ENCODE results near the gene GMPPA.

The GMPPA gene

DNA sequence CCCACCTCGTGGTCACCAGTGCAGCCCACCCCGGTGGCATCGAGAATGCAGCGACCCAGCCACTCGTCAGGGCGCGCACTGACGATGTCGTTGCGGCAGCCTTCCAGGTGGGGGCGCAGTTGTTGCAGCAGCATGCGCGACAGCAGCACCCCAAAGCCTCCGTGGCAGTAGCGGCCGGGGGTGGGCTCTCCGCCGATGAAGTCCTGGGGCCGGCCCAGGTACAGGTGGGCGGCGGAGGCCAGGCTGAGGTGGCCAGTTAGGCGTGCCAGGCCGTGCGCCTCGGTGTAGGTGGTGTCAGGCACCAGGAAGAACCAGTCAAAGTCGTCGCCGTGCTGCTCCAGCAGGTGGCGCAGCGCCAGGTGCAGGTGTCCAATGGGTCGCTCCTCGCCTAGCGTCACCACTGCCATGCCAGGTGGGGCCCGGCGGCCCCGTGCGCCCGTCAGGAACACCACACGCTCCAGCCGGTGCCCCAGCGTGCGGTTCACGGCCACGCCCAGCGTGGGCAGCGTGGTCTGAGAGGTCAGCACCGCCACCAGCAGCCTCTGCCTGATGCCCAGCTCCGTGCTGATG lies 43.0 kb downstream of the GMPPA start:
- H3K4me3 ChIP-seq (ENCODE audit: low read depth, low read length) = peak overlapping the region; percentile 63
- peak; percentile 67 for DNase-seq (ENCODE audit: low read depth)
- TF ChIP-seq, protein P1, sequence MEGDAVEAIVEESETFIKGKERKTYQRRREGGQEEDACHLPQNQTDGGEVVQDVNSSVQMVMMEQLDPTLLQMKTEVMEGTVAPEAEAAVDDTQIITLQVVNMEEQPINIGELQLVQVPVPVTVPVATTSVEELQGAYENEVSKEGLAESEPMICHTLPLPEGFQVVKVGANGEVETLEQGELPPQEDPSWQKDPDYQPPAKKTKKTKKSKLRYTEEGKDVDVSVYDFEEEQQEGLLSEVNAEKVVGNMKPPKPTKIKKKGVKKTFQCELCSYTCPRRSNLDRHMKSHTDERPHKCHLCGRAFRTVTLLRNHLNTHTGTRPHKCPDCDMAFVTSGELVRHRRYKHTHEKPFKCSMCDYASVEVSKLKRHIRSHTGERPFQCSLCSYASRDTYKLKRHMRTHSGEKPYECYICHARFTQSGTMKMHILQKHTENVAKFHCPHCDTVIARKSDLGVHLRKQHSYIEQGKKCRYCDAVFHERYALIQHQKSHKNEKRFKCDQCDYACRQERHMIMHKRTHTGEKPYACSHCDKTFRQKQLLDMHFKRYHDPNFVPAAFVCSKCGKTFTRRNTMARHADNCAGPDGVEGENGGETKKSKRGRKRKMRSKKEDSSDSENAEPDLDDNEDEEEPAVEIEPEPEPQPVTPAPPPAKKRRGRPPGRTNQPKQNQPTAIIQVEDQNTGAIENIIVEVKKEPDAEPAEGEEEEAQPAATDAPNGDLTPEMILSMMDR (IDR thresholded peaks at IDR 0.05; ENCODE audit: control insufficient read depth, extremely low read depth, insufficient read depth) = peak; percentile 81

DNA sequence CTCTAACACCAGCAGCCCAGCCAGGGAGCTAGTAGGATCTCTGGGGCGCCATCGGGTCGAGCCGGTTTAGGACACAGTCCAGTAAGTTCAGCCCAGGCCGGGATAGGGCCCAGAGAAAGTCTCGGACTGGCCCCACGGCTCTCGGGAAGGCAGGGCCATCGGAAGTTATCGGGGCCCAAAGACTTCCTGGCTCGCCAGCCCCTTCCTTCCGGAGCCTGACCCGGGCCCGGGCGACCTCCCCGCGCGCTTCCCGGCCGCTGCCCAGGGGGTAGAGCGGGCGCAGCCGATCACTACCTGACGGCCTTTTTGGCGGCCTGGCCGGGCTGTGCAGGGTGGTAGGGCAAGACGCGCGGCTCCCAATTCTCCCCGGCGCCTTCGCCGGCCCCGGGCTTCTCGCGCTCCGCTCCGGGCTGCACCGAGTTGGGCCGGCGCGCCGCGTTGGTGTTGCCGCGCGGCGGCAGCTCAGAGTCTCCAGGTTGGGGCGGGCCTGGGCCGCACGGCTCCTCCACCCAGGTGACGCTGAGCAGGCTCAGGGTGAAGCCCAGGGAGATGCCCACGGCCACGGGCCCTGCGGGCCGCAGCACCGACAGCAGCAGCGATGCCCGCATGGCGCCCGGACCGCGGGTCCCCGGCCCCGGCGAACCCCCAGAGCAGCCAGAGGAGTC lies 44.4 kb downstream of the GMPPA start:
- TF ChIP-seq, protein P1 (IDR thresholded peaks at IDR 0.05; ENCODE audit: control insufficient read depth, extremely low read depth, insufficient read depth) = 0 out of 2 replicates have a peak, but pooled peaks have one; percentile 6
- no peak for DNase-seq (ENCODE audit: low read depth)

DNA sequence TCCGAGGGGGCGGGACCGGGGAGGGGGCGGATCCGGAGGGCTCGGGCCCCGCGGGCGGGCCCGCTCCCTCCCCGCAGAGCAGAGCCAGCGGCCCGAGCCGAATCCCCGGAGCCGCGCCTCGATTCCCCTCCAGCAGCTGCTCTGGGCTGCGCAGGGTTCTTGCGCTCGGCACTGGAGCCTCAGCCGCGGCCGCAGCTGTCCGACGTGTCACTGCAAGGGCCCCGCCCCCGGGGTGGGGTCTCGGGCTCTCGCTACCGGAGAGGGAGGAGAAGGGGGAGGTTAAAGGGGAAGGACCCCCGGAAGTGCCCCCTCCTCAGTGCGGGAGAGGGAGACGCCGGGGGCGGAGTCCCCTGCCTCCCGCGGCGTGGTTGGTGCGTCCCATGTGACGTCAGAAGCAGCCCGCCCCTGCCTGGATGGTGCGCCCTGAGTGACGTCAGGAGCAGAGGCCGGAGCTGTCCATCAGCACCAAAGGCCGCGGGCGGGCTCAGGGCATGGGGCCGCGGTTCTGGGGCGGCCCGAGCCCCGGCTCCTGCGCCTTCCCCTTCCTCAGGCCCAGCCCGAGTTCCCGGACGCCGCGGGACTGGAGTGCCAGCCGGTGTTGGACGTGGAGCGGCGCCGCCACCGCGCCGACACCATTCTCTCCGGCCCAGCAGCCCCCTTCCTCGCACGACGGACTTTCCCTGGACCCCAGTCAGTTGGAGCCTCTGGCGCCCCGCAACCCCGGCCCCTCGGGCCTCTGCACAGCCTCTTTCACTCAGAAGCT lies 45.1 kb downstream of the GMPPA start, which contains the start of the genes CHPF and TMEM198:
Gene CHPF (minus strand): TSS at position 214 of the 763 bp plus-strand sequence. CDS start 271 bp downstream, outside the sequence.
Gene TMEM198 (plus strand): TSS at position 433 of the 763 bp plus-strand sequence. CDS start 700 bp downstream, outside the sequence.
- TF ChIP-seq, protein P1 (IDR thresholded peaks at IDR 0.05; ENCODE audit: control insufficient read depth, extremely low read depth, insufficient read depth) = no peak
- peak within 1 kb of the TSS; percentile 63 for H3K4me3 ChIP-seq (ENCODE audit: low read depth, low read length)
- DNase-seq (ENCODE audit: low read depth) = peak; percentile 92

More for the DNA sequence above, 44.4 kb downstream of the GMPPA start:
- H3K4me3 ChIP-seq (ENCODE audit: low read depth, low read length) = peak overlapping the region; percentile 63

DNA sequence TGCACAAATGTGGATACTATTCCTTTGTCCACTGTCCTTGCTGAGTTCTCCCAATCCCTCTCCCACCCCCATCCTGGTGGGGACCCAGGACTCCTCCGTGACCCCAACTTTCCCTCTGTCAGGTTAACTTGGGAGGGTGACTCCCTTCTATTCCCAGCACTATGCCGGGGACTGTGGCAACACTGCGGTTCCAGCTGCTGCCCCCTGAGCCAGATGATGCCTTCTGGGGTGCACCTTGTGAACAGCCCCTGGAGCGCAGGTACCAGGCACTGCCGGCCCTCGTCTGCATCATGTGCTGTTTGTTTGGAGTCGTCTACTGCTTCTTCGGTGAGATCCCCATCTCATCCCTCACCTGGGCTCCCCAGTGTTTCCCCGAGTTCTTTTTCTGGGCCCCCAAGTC lies 45.9 kb downstream of the GMPPA start:
- peak overlapping the region; percentile 63 for H3K4me3 ChIP-seq (ENCODE audit: low read depth, low read length)
- TF ChIP-seq, protein P1 (IDR thresholded peaks at IDR 0.05; ENCODE audit: control insufficient read depth, extremely low read depth, insufficient read depth) = no peak
- no peak for DNase-seq (ENCODE audit: low read depth)

DNA sequence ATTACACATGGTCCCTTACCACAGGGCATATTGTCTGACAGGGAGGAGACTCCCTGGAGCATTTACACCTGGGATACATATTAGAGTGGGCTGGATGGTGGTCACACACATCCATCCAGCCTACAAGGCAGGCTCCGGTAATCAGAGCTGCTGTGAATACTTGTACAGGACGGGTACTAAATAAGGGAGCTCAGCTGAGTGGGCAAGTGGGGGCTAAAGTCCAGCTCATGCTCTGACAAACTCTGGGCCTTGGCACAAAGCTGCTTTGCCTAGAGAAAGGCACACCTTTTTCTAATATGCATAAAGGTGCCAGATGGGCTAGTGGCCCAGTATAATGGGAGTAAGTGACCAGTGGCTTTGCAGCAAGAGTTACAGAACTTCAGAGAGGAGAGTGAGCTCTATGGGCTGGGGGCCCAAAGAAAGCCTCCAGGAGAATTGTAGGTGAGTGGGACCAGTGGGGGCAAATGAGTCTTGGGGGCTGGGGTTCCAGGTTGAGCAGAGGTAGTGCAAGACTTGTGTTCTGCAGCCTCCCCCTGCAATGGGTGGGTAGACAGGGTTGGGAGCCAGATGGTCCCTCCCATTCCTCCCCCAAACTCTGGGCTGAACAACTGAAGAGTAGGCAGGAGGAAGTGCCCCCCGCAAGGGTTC lies 46.7 kb downstream of the GMPPA start:
- DNase-seq (ENCODE audit: low read depth) = no peak
- no peak overlapping the region for H3K4me3 ChIP-seq (ENCODE audit: low read depth, low read length)
- TF ChIP-seq, protein P1 (IDR thresholded peaks at IDR 0.05; ENCODE audit: control insufficient read depth, extremely low read depth, insufficient read depth) = no peak

DNA sequence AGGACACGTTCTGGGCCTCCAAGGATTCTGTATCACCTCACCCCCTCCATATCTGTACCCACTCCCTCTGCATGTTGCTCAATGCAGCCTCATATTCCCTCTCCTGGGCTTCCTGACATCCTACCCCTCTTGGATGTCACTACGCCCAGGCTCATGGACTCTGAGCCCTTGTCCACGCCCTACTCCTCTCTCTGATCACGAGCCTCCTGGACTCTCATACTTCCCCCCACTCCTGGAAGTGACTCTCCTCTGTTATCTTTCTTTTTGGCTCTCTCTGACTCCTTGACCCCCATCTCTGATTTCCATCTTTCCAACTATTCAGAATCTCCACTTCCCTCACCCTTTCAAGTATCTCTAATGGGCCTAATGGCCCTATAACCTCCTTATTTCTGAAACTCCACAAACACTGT lies 47.3 kb downstream of the GMPPA start:
- TF ChIP-seq, protein P1 (IDR thresholded peaks at IDR 0.05; ENCODE audit: control insufficient read depth, extremely low read depth, insufficient read depth) = no peak
- no peak for DNase-seq (ENCODE audit: low read depth)
- H3K4me3 ChIP-seq (ENCODE audit: low read depth, low read length) = no peak overlapping the region

All from LNCaP clone FGC (cell line).